Osteoblast (primary cell): ENCODE measurements around the gene SCD5. TPM values are rescaled to one million over a fixed set of nuclear protein-coding genes. Genes with fewer than 3 reads are reported as not detected.

Experiments
- DNase-seq: peaks from one replicate; pipeline ENCODE4 v3.0.0; 2011; ENCODE audit warnings: low spot score, mixed read lengths; ENCODE audit not compliant: insufficient read length; ENCODE audit errors: missing footprints
- H2AFZ ChIP-seq: 2 replicates; pipeline ENCODE4 v1.6.0; 2011; ENCODE audit warnings: mild to moderate bottlenecking, low read length
- H3K27ac ChIP-seq: 2 replicates; pipeline ENCODE4 v1.5.1; 2011; ENCODE audit warnings: mild to moderate bottlenecking, low read depth, low read length, moderate library complexity
- H3K27me3 ChIP-seq: 2 replicates; pipeline ENCODE4 v1.6.0; 2012; ENCODE audit warnings: mild to moderate bottlenecking, control low read depth, inconsistent platforms, low read length, moderate library complexity; ENCODE audit not compliant: insufficient read depth
- H3K36me3 ChIP-seq: 2 replicates; pipeline ENCODE4 v1.5.1; 2011; ENCODE audit warnings: mild to moderate bottlenecking, low read length, control low read depth, moderate library complexity; ENCODE audit not compliant: insufficient read depth
- H3K4me1 ChIP-seq: 2 replicates; pipeline ENCODE4 v1.5.1; 2011; ENCODE audit warnings: mild to moderate bottlenecking, low read length, control low read depth, moderate library complexity; ENCODE audit not compliant: insufficient read depth
- H3K4me2 ChIP-seq: 2 replicates; pipeline ENCODE4 v1.6.0; 2011; ENCODE audit warnings: mild to moderate bottlenecking, low read length; ENCODE audit not compliant: insufficient read depth
- H3K4me3 ChIP-seq: fragments of 200-600 bp; sonication (generic); 3 replicates; pipeline ENCODE4 v1.5.1; 2012; ENCODE audit warnings: mild to moderate bottlenecking, low read length, inconsistent platforms; ENCODE audit not compliant: insufficient read depth
- H3K79me2 ChIP-seq: 2 replicates; pipeline ENCODE4 v1.6.0; 2012; ENCODE audit warnings: mild to moderate bottlenecking, low read length, control low read depth, inconsistent platforms; ENCODE audit not compliant: insufficient read depth
- H3K9me3 ChIP-seq: 2 replicates; pipeline ENCODE4 v1.5.1; 2011; ENCODE audit warnings: low read depth, low read length, control low read depth
- H4K20me1 ChIP-seq: 2 replicates; pipeline ENCODE4 v1.6.0; 2012; ENCODE audit warnings: mild to moderate bottlenecking, low read length, control low read depth; ENCODE audit not compliant: insufficient read depth
- total RNA-seq: library from RNA; depleted of rRNA; stranded (reverse); fragments of >200 nt; gene quantifications from 2 replicates; pipeline ENCODE4 v1.2.3, GENCODE V29; 2012
- TF ChIP-seq, protein P1 (sequence below): IDR thresholded peaks from 2 replicates; pipeline ENCODE4 v1.5.1; 2011; ENCODE audit warnings: mild to moderate bottlenecking, low read depth, low read length, moderate library complexity; ENCODE audit errors: extremely low read depth

The SCD5 gene
- total RNA-seq, 1 donor: 11.9 TPM

- no peaks in the 10 kb centered on the region for H4K20me1 ChIP-seq
- H3K4me3 ChIP-seq: no peak overlapping the region
- no peak overlapping the region for H2AFZ ChIP-seq
- H3K9me3 ChIP-seq: no peaks in the 10 kb centered on the region
- no peak for DNase-seq
- H3K36me3 ChIP-seq: no peaks in the 10 kb centered on the region
- peaks cover 4% of the 10 kb centered on the region for H3K27me3 ChIP-seq
- H3K4me1 ChIP-seq: no peaks in the 10 kb centered on the region
- H3K4me2 ChIP-seq: no peak overlapping the region
- TF ChIP-seq, protein P1, sequence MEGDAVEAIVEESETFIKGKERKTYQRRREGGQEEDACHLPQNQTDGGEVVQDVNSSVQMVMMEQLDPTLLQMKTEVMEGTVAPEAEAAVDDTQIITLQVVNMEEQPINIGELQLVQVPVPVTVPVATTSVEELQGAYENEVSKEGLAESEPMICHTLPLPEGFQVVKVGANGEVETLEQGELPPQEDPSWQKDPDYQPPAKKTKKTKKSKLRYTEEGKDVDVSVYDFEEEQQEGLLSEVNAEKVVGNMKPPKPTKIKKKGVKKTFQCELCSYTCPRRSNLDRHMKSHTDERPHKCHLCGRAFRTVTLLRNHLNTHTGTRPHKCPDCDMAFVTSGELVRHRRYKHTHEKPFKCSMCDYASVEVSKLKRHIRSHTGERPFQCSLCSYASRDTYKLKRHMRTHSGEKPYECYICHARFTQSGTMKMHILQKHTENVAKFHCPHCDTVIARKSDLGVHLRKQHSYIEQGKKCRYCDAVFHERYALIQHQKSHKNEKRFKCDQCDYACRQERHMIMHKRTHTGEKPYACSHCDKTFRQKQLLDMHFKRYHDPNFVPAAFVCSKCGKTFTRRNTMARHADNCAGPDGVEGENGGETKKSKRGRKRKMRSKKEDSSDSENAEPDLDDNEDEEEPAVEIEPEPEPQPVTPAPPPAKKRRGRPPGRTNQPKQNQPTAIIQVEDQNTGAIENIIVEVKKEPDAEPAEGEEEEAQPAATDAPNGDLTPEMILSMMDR: no peak
- H3K79me2 ChIP-seq: no peaks in the 10 kb centered on the region
- H3K27ac ChIP-seq: no peak overlapping the region
Measured at GRCh38 chr4:82591592-82591991, 207.0 kb downstream of the SCD5 start.

GRCh38 chr4:82589756-82590155, 208.8 kb downstream of the SCD5 start:
- Histone ChIP-seq H3K4me1 (no peaks in the 10 kb centered on the region), H3K27me3 (peaks cover 4% of the 10 kb centered on the region), H3K9me3 (no peaks in the 10 kb centered on the region), H3K4me2 (no peak overlapping the region), H3K36me3 (no peaks in the 10 kb centered on the region), H3K79me2 (no peaks in the 10 kb centered on the region), H4K20me1 (no peaks in the 10 kb centered on the region), H3K27ac (no peak overlapping the region), H2AFZ (no peak overlapping the region), H3K4me3 (no peak overlapping the region)
- TF ChIP-seq, protein P1: no peak
- DNase-seq: no peak

DNA sequence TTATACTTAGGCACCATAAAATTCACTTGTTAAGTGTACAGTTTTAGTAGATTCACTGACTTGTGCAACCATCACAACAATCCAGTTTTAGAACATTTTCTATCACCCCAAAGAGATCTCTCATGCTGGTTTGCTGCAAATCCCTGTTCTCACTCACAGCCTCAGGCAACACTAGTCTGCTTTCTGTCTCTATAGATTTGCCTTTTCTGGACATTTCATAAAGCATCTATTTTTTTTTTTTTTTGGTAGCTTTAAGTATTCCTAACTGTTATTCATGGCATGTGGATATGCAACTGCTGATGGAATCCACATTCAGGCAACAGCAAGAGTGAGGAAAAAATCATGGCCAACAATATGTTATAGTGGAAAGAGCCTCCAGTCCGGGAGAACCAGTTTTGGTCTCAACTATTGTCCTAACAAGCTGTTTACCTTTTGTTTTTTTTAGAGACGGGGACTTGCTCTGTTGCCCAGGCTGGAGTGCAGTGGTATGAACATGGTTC, 209.8 kb downstream of the SCD5 start:
- peaks cover 4% of the 10 kb centered on the region for H3K27me3 ChIP-seq
- no peaks in the 10 kb centered on the region for H3K4me1 ChIP-seq
- H4K20me1 ChIP-seq: no peaks in the 10 kb centered on the region
- TF ChIP-seq, protein P1: no peak
- H3K9me3 ChIP-seq: no peaks in the 10 kb centered on the region
- no peak overlapping the region for H2AFZ ChIP-seq
- H3K27ac ChIP-seq: no peak overlapping the region
- no peak overlapping the region for H3K4me2 ChIP-seq
- H3K4me3 ChIP-seq: no peak overlapping the region
- no peaks in the 10 kb centered on the region for H3K79me2 ChIP-seq
- DNase-seq: no peak
- H3K36me3 ChIP-seq: no peaks in the 10 kb centered on the region

DNA sequence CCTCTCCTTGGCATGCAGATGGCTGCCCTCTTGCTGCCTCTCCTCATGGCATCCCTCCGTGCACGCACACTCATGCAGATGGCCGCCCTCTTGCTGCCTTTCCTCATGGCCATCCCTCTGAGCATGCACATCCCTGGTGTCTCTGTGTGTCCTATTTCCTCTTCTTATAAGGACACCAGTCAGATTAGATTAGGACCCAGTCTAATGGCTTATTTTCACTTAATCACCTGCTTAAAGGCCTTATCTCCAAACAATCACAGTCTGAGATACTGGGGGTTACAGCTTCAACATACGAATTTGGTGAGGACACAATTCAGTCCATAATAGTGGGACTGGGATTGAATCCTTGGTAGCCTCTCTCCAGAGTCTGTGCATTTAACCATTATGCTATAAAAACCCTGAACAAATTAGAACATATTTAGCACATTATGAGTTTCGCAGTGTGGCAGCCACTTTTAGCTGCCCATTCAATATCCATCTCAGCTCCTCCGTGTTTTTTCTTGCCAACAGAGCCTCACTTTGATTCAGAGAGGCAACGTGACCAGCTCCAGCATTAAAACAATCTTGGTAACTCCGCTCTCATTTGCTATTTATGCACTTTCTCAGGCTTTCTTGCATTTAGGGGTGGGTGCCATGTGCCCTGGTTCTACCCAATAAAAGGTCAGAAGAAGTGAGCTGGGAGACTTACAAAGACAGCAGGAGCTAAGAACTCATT, 210.6 kb downstream of the SCD5 start:
- no peak overlapping the region for H2AFZ ChIP-seq
- no peak overlapping the region for H3K27ac ChIP-seq
- TF ChIP-seq, protein P1: no peak
- H4K20me1 ChIP-seq: no peaks in the 10 kb centered on the region
- H3K4me2 ChIP-seq: no peak overlapping the region
- H3K79me2 ChIP-seq: no peaks in the 10 kb centered on the region
- no peak overlapping the region for H3K4me3 ChIP-seq
- no peak for DNase-seq
- peaks cover 6% of the 10 kb centered on the region for H3K27me3 ChIP-seq
- no peaks in the 10 kb centered on the region for H3K36me3 ChIP-seq
- no peaks in the 10 kb centered on the region for H3K4me1 ChIP-seq
- H3K9me3 ChIP-seq: no peaks in the 10 kb centered on the region
